Mammary epithelial cell (primary cell): Measurements from ENCODE around the gene INVS.

Experiments
- EZH2 ChIP-seq: IDR thresholded peaks from 2 replicates; pipeline ENCODE4 v1.6.1; 2012; ENCODE audit warnings: low read length, inconsistent platforms, borderline replicate concordance
- TF ChIP-seq, protein P1 (sequence below), 2 donors: IDR thresholded peaks in 1 of 2; conservative IDR thresholded peaks in 1 of 2; 2 replicates each; pipeline ENCODE4 v1.5.1; 2011 to 2012; ENCODE audit warnings: inconsistent platforms in 2 of 2, low read length in 2 of 2, mild to moderate bottlenecking in 2 of 2, control low read depth in 1 of 2, low read depth in 1 of 2; ENCODE audit not compliant: insufficient read depth in 1 of 2; ENCODE audit errors: extremely low read depth in 1 of 2

DNA sequence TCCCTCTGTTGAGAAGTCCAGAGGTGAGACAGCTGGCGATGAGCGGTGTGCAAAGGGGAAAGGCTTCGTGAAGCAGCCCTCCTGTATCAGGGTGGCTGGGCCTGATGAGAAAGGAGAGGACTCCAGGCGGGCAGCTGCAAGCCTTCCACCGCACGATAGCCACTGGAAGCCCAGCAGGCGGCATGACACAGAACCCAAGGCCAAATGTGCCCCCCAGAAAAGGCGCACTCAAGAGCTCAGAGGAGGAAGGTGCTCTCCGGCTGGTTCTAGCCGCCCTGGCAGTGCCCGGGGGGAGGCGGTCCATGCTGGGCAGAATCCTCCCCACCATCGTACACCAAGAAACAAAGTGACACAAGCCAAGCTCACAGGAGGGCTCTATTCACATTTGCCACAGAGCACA lies 193.4 kb downstream of the INVS start:
- TF ChIP-seq, protein P1, sequence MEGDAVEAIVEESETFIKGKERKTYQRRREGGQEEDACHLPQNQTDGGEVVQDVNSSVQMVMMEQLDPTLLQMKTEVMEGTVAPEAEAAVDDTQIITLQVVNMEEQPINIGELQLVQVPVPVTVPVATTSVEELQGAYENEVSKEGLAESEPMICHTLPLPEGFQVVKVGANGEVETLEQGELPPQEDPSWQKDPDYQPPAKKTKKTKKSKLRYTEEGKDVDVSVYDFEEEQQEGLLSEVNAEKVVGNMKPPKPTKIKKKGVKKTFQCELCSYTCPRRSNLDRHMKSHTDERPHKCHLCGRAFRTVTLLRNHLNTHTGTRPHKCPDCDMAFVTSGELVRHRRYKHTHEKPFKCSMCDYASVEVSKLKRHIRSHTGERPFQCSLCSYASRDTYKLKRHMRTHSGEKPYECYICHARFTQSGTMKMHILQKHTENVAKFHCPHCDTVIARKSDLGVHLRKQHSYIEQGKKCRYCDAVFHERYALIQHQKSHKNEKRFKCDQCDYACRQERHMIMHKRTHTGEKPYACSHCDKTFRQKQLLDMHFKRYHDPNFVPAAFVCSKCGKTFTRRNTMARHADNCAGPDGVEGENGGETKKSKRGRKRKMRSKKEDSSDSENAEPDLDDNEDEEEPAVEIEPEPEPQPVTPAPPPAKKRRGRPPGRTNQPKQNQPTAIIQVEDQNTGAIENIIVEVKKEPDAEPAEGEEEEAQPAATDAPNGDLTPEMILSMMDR (conservative IDR thresholded peaks at IDR 0.05 in 1 of 2, IDR thresholded peaks at IDR 0.05 in 1 of 2; ENCODE audit: extremely low read depth in 1 of 2, insufficient read depth in 1 of 2, low read depth in 1 of 2, low read length in 2 of 2), result no peak
- TF ChIP-seq EZH2, result no peak
